ENCODE results near the gene RAPSN.

DNA sequence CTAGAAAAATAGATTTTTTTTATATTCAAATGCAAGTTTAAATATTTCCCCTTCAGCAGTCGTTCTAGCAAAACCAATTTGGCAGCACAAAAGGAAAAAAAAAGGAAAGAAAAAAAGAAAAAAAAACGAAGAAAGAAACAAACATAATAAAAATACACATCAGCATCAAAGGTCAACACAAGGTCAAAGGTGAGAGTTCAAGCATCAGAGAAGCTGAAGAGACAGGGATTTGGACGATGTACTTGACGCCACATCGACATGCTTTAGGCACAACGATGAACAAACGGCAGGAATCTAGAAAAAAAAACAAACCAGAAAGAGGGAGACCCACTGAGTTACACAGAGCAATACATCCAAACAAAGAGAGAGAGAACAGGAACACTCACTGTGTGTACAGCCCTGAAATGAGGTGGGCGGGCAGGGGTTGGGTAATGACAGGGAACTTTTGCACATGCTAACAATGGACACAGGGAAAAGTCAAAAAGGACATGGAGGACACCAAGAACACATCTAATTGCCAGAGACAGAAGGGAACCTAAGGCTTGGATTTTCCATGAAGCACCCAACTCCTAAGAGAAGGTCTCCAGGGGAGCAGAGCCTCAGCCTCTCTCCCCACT, 19.8 kb upstream of the RAPSN start:
- TF ChIP-seq, protein P1, sequence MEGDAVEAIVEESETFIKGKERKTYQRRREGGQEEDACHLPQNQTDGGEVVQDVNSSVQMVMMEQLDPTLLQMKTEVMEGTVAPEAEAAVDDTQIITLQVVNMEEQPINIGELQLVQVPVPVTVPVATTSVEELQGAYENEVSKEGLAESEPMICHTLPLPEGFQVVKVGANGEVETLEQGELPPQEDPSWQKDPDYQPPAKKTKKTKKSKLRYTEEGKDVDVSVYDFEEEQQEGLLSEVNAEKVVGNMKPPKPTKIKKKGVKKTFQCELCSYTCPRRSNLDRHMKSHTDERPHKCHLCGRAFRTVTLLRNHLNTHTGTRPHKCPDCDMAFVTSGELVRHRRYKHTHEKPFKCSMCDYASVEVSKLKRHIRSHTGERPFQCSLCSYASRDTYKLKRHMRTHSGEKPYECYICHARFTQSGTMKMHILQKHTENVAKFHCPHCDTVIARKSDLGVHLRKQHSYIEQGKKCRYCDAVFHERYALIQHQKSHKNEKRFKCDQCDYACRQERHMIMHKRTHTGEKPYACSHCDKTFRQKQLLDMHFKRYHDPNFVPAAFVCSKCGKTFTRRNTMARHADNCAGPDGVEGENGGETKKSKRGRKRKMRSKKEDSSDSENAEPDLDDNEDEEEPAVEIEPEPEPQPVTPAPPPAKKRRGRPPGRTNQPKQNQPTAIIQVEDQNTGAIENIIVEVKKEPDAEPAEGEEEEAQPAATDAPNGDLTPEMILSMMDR (conservative IDR thresholded peaks at IDR 0.05; ENCODE audit: low read depth, low read length): no peak
- no peak for TF ChIP-seq EZH2 (IDR thresholded peaks at IDR 0.05; ENCODE audit: low read length, unreplicated experiment)
- TF ChIP-seq EZH2phosphoT487 (IDR thresholded peaks at IDR 0.05; ENCODE audit: borderline replicate concordance, low read length): no peak
